Testis (tissue), 2 donors: ENCODE results near the gene DDX18.

Source experiments
- CTCF ChIP-seq, 3 experiments: fragments of 450-650 bp in 2 of 3; fragments of 200-600 bp in 1 of 3; sonication (generic) in 1 of 3; IDR thresholded peaks; one replicate each; pipeline ENCODE4 v1.5.1; 2016 to 2019; ENCODE audit warnings: antibody characterized with exemption in 3 of 3, mild to moderate bottlenecking in 2 of 3, moderate library complexity in 1 of 3
- POLR2A ChIP-seq: fragments of 450-650 bp; IDR thresholded peaks from one replicate; pipeline ENCODE4 v1.6.1; 2017; ENCODE audit warnings: antibody characterized with exemption, mild to moderate bottlenecking, moderate library complexity

GRCh38 chr2:117854610-117855009, 40.1 kb downstream of the DDX18 start:
- no peak for TF ChIP-seq CTCF (IDR thresholded peaks at IDR 0.05)
- no peak for TF ChIP-seq POLR2A
